Naive thymus-derived CD8-positive, alpha-beta T cell (primary cell): ENCODE measurements around the gene STMND1. TPM values are rescaled to one million over a fixed set of nuclear protein-coding genes. Genes with fewer than 3 reads are reported as not detected.

ENCODE experiments used
- ATAC-seq, 2 donors: fragments of 150-1000 bp; cut with Tn5 transposase in 1 of 2; sonication (Bioruptor Pico), chemical (Tn5 transposase) in 1 of 2; 1 replicate in 1 of 2; 2 replicates in 1 of 2; pipeline ENCODE4 v1.10.0; 2021; ENCODE audit warnings: mild to moderate bottlenecking in 2 of 2, moderate library complexity in 2 of 2
- POLR2A ChIA-PET: fragments of 350-600 bp; sonication (Branson Sonifier 250); formaldehyde crosslinking; loops from one replicate; lab custom pipeline; 2021; ENCODE audit warnings: antibody characterized with exemption; lab: Charles Lee
- DNase-seq, 10 donors: peaks; one replicate each; pipeline versions ENCODE4 v3.0.0 to v3.0.0-alpha.2; 2020 to 2022
- H3K27ac Mint-ChIP-seq, 10 donors: one replicate each; pipeline ENCODE4 v1.8.0; 2020 to 2022; ENCODE audit warnings: mild to moderate bottlenecking in 10 of 10, mixed read lengths in 10 of 10, moderate library complexity in 4 of 10, inconsistent platforms in 1 of 10
- H3K27me3 Mint-ChIP-seq, 5 donors: one replicate each; pipeline ENCODE4 v1.8.0; 2021 to 2022; ENCODE audit warnings: mixed read lengths in 5 of 5
- H3K36me3 Mint-ChIP-seq, 3 donors: one replicate each; pipeline ENCODE4 v1.8.0; 2020 to 2022; ENCODE audit warnings: mixed read lengths in 3 of 3, mild to moderate bottlenecking in 2 of 3, inconsistent platforms in 1 of 3
- H3K4me1 Mint-ChIP-seq, 4 donors: one replicate each; pipeline ENCODE4 v1.8.0; 2021 to 2022; ENCODE audit warnings: mixed read lengths in 4 of 4
- H3K4me3 Mint-ChIP-seq, 10 donors: one replicate each; pipeline ENCODE4 v1.8.0; 2020 to 2022; ENCODE audit warnings: mild to moderate bottlenecking in 10 of 10, mixed read lengths in 10 of 10, moderate library complexity in 6 of 10, inconsistent platforms in 1 of 10
- H3K9me3 Mint-ChIP-seq, 9 donors: one replicate each; pipeline ENCODE4 v1.8.0; 2020 to 2022; ENCODE audit warnings: mixed read lengths in 9 of 9, mild to moderate bottlenecking in 3 of 9, inconsistent platforms in 1 of 9, moderate library complexity in 1 of 9
- polyA plus RNA-seq, 3 donors: library from polyadenylated mRNA; unstranded; fragments of 300-500 nt; fragmentation: Illumina TruSeq; gene quantifications; one replicate each; pipeline ENCODE4 v1.2.3, GENCODE V29; 2021
- total RNA-seq, 8 experiments: library from RNA in 2 of 8; stranded (reverse) in 2 of 8; gene quantifications; one replicate each; pipeline ENCODE4 v1.2.3 and lab custom pipeline; 2021 to 2026

STMND1 gene
- total and polyA plus RNA-seq, 5 experiments from 2014 or later, result not detected

DNA sequence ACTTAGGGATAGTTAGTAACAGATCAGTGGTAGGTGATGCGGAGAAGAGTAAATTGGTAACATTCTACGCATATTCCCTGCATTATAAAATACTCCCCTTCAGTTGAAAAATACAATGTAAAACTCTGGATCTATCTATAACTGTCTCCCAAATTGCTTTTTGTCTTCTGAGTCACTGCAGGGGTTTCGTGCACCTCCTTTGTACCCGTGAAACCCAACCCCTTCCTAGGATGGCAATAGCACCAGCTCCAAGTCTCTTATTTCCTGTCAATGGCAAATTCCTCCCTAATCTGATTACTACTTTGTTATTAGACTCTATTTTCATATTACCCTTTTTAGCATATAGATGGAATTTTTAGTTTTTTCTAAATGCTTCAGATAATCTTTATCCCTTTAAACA lies 20.6 kb upstream of the STMND1 start:
- no peak for DNase-seq
- Mint-ChIP-seq H3K4me1 (no peaks in the 10 kb centered on the region), H3K27ac (no peak overlapping the region), H3K27me3 (peaks cover 7 to 26% (median 10%) of the 10 kb centered on the region in 5 donors), H3K4me3 (no peak overlapping the region), H3K9me3 (peaks cover 0 to 16% (median 7%) of the 10 kb centered on the region in 9 donors), H3K36me3 (no peaks in the 10 kb centered on the region)
- POLR2A ChIA-PET, result no interaction called here
- no peak for ATAC-seq

DNA sequence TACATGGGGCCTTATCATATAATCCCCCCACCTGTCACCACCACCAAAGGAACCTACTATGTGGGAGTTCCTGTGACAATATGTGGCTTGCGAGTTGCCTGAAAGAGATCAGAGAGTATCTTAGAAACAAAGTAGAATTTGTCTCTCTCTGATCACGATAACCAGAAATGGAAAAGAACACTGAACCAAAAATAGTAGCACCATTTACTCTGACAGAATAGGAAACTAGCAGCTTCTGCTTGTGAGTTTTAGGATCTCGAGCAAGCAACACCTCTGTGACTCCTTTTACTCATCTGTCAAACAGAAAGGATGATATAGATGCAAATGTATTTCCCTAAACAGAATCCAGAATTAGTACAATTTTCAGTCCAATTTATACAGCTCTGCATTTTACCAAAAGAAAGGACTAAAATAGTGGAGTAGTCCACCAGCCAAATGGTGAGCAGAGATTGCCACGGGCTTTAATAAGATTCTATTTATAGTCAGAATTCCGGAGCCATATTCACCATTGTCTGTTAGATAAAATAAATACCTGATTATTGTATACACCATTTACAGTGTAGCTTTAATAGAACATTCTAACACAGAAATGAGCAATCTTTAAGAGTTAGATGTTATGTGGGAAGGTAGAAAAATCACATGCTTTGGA lies 19.9 kb upstream of the STMND1 start:
- H3K27me3 Mint-ChIP-seq, result peaks cover 8 to 26% (median 10%) of the 10 kb centered on the region in 5 donors
- H3K36me3 Mint-ChIP-seq, result no peaks in the 10 kb centered on the region
- H3K27ac Mint-ChIP-seq, result no peak overlapping the region
- H3K9me3 Mint-ChIP-seq, result peaks cover 0 to 11% (median 2%) of the 10 kb centered on the region in 9 donors
- DNase-seq, result no peak
- H3K4me1 Mint-ChIP-seq, result no peaks in the 10 kb centered on the region
- no peak overlapping the region for H3K4me3 Mint-ChIP-seq
- POLR2A ChIA-PET, result no interaction called here
- ATAC-seq, result no peak

DNA sequence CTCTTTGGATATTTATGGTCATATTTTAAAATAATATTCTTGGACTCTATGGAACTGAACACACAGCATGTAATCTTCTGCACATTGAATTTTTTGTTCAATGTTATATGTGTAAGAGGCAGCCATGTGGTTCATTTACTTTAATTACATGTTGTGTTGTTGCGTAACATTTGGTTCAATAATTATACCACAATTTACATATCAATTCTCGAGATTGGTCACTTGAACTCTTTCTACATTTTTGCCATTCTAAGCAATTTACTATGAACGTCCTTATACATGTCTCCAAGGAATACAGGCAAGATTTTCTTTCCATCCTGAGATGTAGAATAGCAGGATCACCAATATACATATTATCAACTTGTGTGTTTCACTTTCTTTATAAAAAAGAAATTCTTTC lies 18.5 kb upstream of the STMND1 start:
- Mint-ChIP-seq H3K27me3 (peaks cover 8 to 26% (median 10%) of the 10 kb centered on the region in 5 donors), H3K4me1 (no peaks in the 10 kb centered on the region), H3K36me3 (no peaks in the 10 kb centered on the region), H3K27ac (no peak overlapping the region), H3K9me3 (peaks cover 0 to 6% (median 0%) of the 10 kb centered on the region in 9 donors), H3K4me3 (no peak overlapping the region)
- POLR2A ChIA-PET, result no interaction called here
- ATAC-seq (no peak), DNase-seq (no peak)

DNA sequence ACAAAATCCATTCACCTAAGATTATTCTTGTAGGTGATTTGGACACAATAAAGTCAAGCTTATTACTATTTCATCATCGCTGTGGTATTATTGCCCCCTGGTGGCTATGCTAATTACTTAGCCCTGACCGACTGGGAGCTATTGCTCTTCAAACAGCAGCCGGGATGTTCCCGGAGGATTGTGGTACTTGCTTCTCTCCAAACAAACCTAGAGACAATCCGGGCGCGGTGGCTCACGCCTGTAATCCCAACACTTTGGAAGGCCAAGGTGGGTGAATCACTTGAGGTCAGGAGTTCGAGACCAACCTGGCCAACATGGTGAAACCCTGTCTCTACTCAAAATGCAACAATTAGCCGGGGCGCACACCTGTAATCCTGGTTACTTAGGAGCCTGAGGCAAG lies 15.4 kb upstream of the STMND1 start:
- peaks cover 10 to 26% (median 13%) of the 10 kb centered on the region in 5 donors for H3K27me3 Mint-ChIP-seq
- no peak for ATAC-seq
- peaks cover 0 to 19% (median 6%) of the 10 kb centered on the region in 9 donors for H3K9me3 Mint-ChIP-seq
- H3K36me3 Mint-ChIP-seq, result peaks cover 0 to 13% (median 0%) of the 10 kb centered on the region in 3 donors
- POLR2A ChIA-PET, result no interaction called here
- H3K4me1 Mint-ChIP-seq, result no peaks in the 10 kb centered on the region
- no peak overlapping the region for H3K4me3 Mint-ChIP-seq
- peak in 3 of 10 donors; percentile 5 to 12 (median 8) for DNase-seq
- no peak overlapping the region for H3K27ac Mint-ChIP-seq

DNA sequence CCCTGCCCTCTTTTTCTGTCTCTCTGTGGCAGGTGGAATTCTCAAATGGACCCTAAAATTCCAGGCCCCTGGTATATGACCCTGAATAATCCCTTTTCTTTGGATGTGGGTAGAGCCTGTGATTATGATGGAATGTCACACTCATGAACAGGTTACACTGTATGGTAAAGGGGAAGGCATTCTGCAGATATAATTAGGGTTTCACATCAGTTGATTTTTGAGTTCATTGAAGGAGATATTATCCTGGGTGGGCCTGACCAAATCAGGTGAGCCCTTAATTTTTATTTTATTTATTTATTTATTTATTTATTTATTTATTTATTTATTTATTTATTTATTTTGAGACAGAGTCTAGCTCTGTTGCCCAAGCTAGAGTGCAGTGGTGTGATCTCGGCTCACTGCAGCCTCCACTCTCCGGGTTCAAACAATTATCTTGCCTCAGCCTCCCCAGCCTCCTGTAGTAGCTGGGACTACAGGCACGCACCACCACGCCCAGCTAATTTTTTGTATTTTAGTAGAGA lies 13.7 kb upstream of the STMND1 start:
- Mint-ChIP-seq H3K4me3 (no peak overlapping the region), H3K27ac (no peak overlapping the region)

DNA sequence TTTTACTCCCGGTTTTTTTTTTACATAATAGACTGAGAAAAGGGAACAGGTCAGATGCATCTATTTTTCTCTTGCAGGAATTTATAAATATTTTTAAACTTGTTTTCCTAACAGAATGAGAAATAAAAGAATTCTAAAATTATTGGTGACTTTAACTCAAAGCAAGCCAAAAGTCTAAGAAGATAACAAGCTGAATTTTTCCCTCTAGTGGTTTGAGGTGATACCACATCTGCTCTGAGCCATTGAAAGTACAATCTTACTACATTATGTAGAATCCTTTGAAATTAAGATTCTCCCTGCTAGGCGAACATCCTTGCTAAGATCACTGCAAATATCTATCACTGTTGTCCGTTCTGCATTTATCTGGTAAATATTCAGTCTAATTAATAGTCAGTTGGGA lies 10.7 kb upstream of the STMND1 start:
- Mint-ChIP-seq H3K27ac (no peak overlapping the region), H3K27me3 (peaks cover 1 to 26% (median 17%) of the 10 kb centered on the region in 5 donors), H3K9me3 (peaks cover 0 to 24% (median 6%) of the 10 kb centered on the region in 9 donors), H3K4me1 (no peaks in the 10 kb centered on the region), H3K36me3 (peaks cover 0 to 13% (median 0%) of the 10 kb centered on the region in 3 donors), H3K4me3 (no peak overlapping the region)
- POLR2A ChIA-PET, result no interaction called here
- ATAC-seq (no peak), DNase-seq (no peak)

More for the DNA sequence above, 13.7 kb upstream of the STMND1 start:
- H3K36me3 Mint-ChIP-seq, result peaks cover 0 to 13% (median 0%) of the 10 kb centered on the region in 3 donors
- H3K9me3 Mint-ChIP-seq, result peaks cover 0 to 24% (median 6%) of the 10 kb centered on the region in 9 donors
- no peaks in the 10 kb centered on the region for H3K4me1 Mint-ChIP-seq
- no peak for ATAC-seq
- POLR2A ChIA-PET, result no interaction called here
- peaks cover 11 to 35% (median 22%) of the 10 kb centered on the region in 5 donors for H3K27me3 Mint-ChIP-seq
- DNase-seq, result no peak

DNA sequence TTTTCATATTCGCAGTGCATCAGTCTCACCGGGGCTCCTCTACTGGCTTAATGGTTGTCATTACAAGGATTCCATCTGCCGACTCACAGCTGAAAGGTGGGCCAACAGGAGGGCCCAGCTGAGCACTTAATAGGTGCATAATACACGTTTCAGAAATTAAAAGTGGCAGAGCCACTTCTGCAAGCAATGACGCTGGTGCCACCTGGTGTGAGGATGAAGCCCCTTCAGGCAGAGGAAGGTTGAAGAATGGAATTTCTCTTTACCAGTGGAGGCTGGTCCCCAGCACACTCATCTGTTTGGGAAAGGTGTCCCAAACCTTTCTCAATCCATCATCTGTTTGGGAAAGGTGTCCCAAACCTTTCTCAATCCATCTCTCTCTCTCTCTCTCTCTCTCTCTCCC lies 8.2 kb upstream of the STMND1 start:
- Mint-ChIP-seq H3K27me3 (peaks cover 6 to 36% (median 19%) of the 10 kb centered on the region in 5 donors), H3K9me3 (peaks cover 0 to 24% (median 6%) of the 10 kb centered on the region in 9 donors), H3K4me1 (no peaks in the 10 kb centered on the region), H3K27ac (no peak overlapping the region), H3K4me3 (no peak overlapping the region), H3K36me3 (peaks cover 0 to 13% (median 0%) of the 10 kb centered on the region in 3 donors)
- no peak for ATAC-seq
- DNase-seq, result no peak
- POLR2A ChIA-PET, result no interaction called here

DNA sequence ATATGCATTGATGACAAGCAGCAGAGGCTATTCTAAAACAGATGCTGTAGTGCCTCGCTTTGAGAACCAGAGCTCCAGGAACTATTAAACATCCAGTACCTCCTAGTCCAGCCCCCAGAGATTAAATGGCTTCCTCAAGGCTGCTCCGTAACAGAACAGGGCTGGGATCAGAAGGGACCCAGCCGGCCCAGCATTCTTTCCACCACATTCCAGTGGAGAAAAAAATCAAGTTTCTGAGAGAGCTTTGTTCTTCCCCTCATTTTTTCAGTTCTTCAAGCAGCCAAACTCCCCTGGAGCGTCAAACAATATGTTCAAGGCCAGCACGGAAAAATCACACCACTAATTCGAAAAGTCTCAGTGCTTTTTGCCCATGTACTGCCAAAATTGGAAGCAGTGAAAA lies 5.8 kb upstream of the STMND1 start:
- ATAC-seq (no peak), DNase-seq (no peak)
- no peak overlapping the region for H3K27ac Mint-ChIP-seq
- POLR2A ChIA-PET, result no interaction called here
- peaks cover 0 to 3% (median 0%) of the 10 kb centered on the region in 4 donors for H3K4me1 Mint-ChIP-seq
- H3K9me3 Mint-ChIP-seq, result peaks cover 0 to 5% (median 0%) of the 10 kb centered on the region in 9 donors
- H3K27me3 Mint-ChIP-seq, result peaks cover 3 to 57% (median 35%) of the 10 kb centered on the region in 5 donors
- H3K4me3 Mint-ChIP-seq, result no peak overlapping the region
- no peaks in the 10 kb centered on the region for H3K36me3 Mint-ChIP-seq

DNA sequence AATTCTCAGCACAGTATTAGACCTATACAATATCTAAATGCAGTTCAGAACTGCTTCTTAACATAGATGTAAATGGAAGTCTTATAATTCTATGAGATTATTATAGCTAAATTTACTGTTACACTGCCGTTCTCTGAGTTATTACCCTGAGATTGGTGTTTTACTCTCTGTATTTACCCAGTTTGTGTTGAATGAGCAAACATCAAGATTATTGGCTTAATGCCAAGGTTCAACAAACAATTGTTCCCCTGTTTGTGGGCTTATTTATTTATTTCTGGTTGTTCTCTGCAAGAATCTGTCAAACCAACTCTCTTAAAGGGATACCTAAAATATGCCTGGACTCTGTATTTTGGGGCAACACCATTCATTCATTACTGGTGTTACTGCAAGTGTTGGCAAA lies 5.2 kb upstream of the STMND1 start:
- DNase-seq (no peak), ATAC-seq (no peak)
- H3K9me3 Mint-ChIP-seq, result peaks cover 0 to 5% (median 0%) of the 10 kb centered on the region in 9 donors
- H3K4me1 Mint-ChIP-seq, result peaks cover 4 to 7% (median 4%) of the 10 kb centered on the region in 4 donors
- no peak overlapping the region for H3K27ac Mint-ChIP-seq
- no peaks in the 10 kb centered on the region for H3K36me3 Mint-ChIP-seq
- no peak overlapping the region for H3K4me3 Mint-ChIP-seq
- peaks cover 6 to 62% (median 39%) of the 10 kb centered on the region in 5 donors for H3K27me3 Mint-ChIP-seq
- POLR2A ChIA-PET, result no interaction called here

DNA sequence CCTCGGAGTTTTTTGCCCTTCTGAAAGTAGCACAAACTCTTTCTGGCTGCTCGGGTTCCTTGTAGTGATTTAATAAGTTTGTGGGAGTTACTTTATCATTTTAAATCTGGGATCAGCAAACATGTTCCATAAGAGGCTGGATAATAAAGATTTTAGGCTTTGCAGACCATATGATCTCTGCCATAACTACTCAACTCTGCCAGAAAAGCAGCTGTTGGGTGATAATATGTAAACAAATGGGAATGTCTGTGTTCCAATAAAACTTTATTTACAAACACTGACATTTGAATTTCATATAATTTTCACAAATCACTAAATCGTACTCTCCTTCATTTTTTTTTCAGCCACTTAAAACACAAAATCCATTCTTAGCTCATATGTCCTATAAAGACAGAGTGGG lies 3.9 kb upstream of the STMND1 start:
- Mint-ChIP-seq H3K36me3 (no peaks in the 10 kb centered on the region), H3K4me1 (peaks cover 7 to 11% (median 9%) of the 10 kb centered on the region in 4 donors), H3K9me3 (no peaks in the 10 kb centered on the region), H3K27me3 (peaks cover 11 to 66% (median 46%) of the 10 kb centered on the region in 5 donors), H3K4me3 (no peak overlapping the region), H3K27ac (no peak overlapping the region)
- POLR2A ChIA-PET, result no interaction called here
- DNase-seq, result no peak
- ATAC-seq, result no peak

DNA sequence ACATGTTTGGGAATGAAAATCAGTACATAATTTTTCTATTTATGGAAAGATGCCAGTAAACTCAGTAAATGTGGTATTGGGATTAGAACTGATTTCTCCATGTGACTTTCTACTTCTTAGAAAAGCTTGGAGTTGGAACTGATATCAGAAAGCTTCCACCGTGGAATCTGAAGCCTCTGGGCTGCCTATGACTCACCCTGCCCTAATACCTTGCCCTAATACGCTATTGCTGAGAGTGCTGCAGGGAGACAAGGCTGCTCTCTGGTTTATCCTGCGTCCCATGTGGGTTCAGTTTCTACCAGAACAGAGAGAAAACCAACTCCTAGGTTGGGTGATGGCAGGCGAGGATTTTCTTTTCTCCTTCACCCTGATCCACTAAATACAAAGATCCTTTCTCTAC lies 3.3 kb upstream of the STMND1 start:
- Mint-ChIP-seq H3K27me3 (peaks cover 11 to 63% (median 45%) of the 10 kb centered on the region in 5 donors), H3K27ac (no peak overlapping the region), H3K36me3 (no peaks in the 10 kb centered on the region), H3K4me1 (peaks cover 7 to 11% (median 9%) of the 10 kb centered on the region in 4 donors), H3K9me3 (no peaks in the 10 kb centered on the region), H3K4me3 (no peak overlapping the region)
- DNase-seq, result no peak
- no peak for ATAC-seq
- POLR2A ChIA-PET, result no interaction called here

DNA sequence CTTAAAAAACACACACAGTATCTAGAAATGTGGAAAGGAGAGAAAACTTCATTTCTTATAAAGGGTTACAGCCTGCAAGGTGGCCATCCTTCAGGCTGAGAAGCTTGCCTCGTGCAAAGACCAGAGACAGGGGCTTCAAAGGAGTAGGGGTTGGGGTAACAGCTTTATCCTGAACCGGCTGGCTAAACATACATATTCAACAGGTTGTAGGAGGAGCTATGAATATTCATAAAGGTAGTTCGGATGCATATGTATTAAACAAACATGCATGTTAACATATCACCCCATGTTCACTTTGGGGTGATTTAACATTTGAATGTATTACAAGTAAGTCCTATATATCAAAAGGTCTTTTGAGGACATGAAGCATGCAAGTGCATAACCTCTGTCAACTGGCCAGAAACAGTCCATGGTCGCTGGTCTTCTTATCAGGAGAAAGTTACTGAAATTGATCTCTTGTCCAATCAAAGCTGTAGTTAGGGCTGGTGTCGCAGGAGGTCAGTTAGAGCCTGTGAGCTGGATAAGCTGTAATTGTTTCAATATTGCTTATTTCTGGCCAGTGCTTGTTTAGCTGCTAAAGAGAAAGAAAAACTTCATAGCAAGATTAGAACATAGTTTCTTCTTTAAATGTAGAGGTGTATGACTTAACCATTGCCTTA lies 2.3 kb upstream of the STMND1 start:
- no peak overlapping the region for H3K4me3 Mint-ChIP-seq
- H3K36me3 Mint-ChIP-seq, result no peaks in the 10 kb centered on the region
- H3K27ac Mint-ChIP-seq, result no peak overlapping the region
- peaks cover 7 to 11% (median 9%) of the 10 kb centered on the region in 4 donors for H3K4me1 Mint-ChIP-seq
- no peak for DNase-seq
- H3K9me3 Mint-ChIP-seq, result peaks cover 0 to 3% (median 0%) of the 10 kb centered on the region in 9 donors
- ATAC-seq, result no peak
- H3K27me3 Mint-ChIP-seq, result peaks cover 18 to 73% (median 53%) of the 10 kb centered on the region in 5 donors
- POLR2A ChIA-PET, result no interaction called here

DNA sequence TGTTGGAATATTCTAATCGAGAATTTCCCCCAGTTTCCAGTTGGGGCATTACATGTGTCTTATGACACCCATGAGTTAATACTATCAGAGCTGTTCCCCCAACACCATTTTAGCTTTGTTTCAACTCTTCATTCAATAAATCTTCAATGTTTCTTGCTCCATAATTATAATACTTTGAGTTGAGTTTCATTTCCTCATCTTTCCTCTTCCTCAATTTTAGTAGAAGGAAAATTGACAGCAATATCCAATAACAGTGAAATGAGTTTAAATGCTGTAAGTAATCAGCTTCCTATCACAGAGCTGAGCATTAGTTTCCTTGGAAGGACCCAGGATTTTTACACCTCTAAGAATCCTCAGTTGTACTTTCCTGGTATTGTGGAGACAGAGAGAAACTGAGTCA lies 1.0 kb upstream of the STMND1 start:
- ATAC-seq, result no peak
- POLR2A ChIA-PET, result no interaction called here
- DNase-seq, result no peak
- Mint-ChIP-seq H3K27me3 (peaks cover 18 to 79% (median 54%) of the 10 kb centered on the region in 5 donors), H3K4me3 (no peak overlapping the region), H3K4me1 (peaks cover 7 to 11% (median 9%) of the 10 kb centered on the region in 4 donors), H3K27ac (no peak overlapping the region), H3K36me3 (no peaks in the 10 kb centered on the region), H3K9me3 (peaks cover 0 to 3% (median 0%) of the 10 kb centered on the region in 9 donors)
